Heart left ventricle (tissue), 16 donors: ENCODE results near the gene ERFL. TPM values are rescaled to one million over a fixed set of nuclear protein-coding genes. Genes with fewer than 3 reads are reported as not detected.

Source experiments
- ATAC-seq, 4 donors: fragments of 200-7000 bp; cut with Tn5 transposase; one replicate each; pipeline ENCODE4 v1.9.1; 2020 to 2022; ENCODE audit warnings: moderate library complexity in 4 of 4, mild to moderate bottlenecking in 3 of 4, moderate number of reproducible peaks in 1 of 4
- DNase-seq, 5 donors: peaks; one replicate each; pipeline ENCODE4 v3.0.0-alpha.2; 2020
- H3K27ac ChIP-seq, 12 donors: fragments of 200-600 bp; sonication (generic) in 4 of 12; one replicate each; pipeline versions ENCODE4 v1.5.0 to v1.8.0; 2016 to 2022; ENCODE audit warnings: mild to moderate bottlenecking in 2 of 12
- H3K27me3 ChIP-seq, 9 donors: fragments of 200-600 bp; sonication (generic) in 2 of 9; one replicate each; pipeline versions ENCODE4 v1.5.1 to v1.8.0; 2016 to 2022; ENCODE audit warnings: mild to moderate bottlenecking in 3 of 9
- H3K36me3 ChIP-seq, 9 donors: fragments of 200-600 bp; sonication (generic) in 2 of 9; one replicate each; pipeline versions ENCODE4 v1.5.0 to v1.8.0; 2018 to 2022; ENCODE audit warnings: mild to moderate bottlenecking in 2 of 9
- H3K4me1 ChIP-seq, 12 donors: fragments of 200-600 bp; sonication (generic) in 4 of 12; one replicate each; pipeline versions ENCODE4 v1.5.0 to v1.8.0; 2016 to 2022; ENCODE audit warnings: mild to moderate bottlenecking in 3 of 12
- H3K4me3 ChIP-seq, 12 donors: fragments of 200-600 bp; sonication (generic) in 4 of 12; one replicate each; pipeline versions ENCODE4 v1.5.0 to v1.8.0; 2017 to 2022; ENCODE audit warnings: mild to moderate bottlenecking in 9 of 12, moderate library complexity in 4 of 12
- H3K9me3 ChIP-seq, 12 donors: fragments of 200-600 bp; sonication (generic) in 4 of 12; one replicate each; pipeline versions ENCODE4 v1.5.0 to v1.8.0; 2016 to 2022; ENCODE audit warnings: mild to moderate bottlenecking in 1 of 12
- POLR2A ChIP-seq, 2 donors: fragments of 450-650 bp; IDR thresholded peaks; one replicate each; pipeline ENCODE4 v1.6.1; 2017; ENCODE audit warnings: antibody characterized with exemption in 2 of 2, mild to moderate bottlenecking in 2 of 2, moderate library complexity in 2 of 2
- WGBS, 4 donors: extraction: QIAGEN DNeasy Blood & Tissue Kit in 2 of 4; methylation state at CpG; one replicate each; pipeline versions ENCODE4 v1.1.5 to v1.1.7; 2013 to 2018; 5-methylcytosine and 5-hydroxymethylcytosine counted together
- intact Hi-C, 10 donors: fragments of 100-400 bp; cut with DNase I; formaldehyde crosslinking; loops; one replicate each; pipeline versions ENCODE4 v1.11.1 to v1.14.2; 2022
- polyA plus RNA-seq, 2 donors: library from polyadenylated mRNA; stranded (reverse); fragments of 200-250 nt; gene quantifications; one replicate each; pipeline ENCODE4 v1.2.3, GENCODE V29; 2013
- total RNA-seq, 9 donors: library from RNA; depleted of rRNA in 2 of 9; stranded (reverse); fragments of >200 nt in 2 of 9; fragmentation: NEBNext Ultra II Directional in 3 of 9; extraction: Animal tissue kit (Norgen Biotek cat#: 25700) in 3 of 9; gene quantifications; one replicate each; pipeline versions ENCODE4 v1.1.0 to v1.2.4, GENCODE V29; 2016 to 2023
- TF ChIP-seq, protein P1 (sequence below), 12 donors: fragments of 200-600 bp; sonication (generic) in 4 of 12; IDR thresholded peaks; one replicate each; pipeline versions ENCODE4 v1.5.0 to v1.8.0; 2018 to 2022; ENCODE audit warnings: antibody characterized with exemption in 12 of 12, mild to moderate bottlenecking in 5 of 12
- donor health status: ischemic (EF 13 %, LVEDD 7.1; RV severe dilation, severe dysfunction).
- donor health status: healthy with polysubstance abuse.
- donor health status: DM: no; HTN: yes; CAD: no.
- donor health status: DM: no; HTN: no; CAD: no.
- donor health status: ischemic (EF 25% LVEDD 6.9; RV normal size, moderate dysfunction).
- donor health status: ischemic (EF 25% LVEDD 5.7; RV mildly dilated, moderate dysfunction).
- donor health status: healthy.
- donor health status: DM: yes; HTN: yes; CAD: no.
- donor health status: ischemic (EF 35%, LVEDD 5.7; RV mildly dilated, moderate dysfunction).
- donor health status: nonischemic (EF 11% LVEDD 7.7; RV severe dilation, severe dysfunction).
- donor health status: DM: yes; HTN: yes; CAD: no.
- donor health status: PGD.
- donor health status: ischemic (EF 29% LVEDD 5.4; RV normal size, mild dysfunction).
- donor health status: nonischemic (EF 23%, LVEDD 6.1; RV moderate dilation, normal function).

The ERFL gene
- total and polyA plus RNA-seq, 11 donors: 0.13 TPM; not detected in 10

DNA sequence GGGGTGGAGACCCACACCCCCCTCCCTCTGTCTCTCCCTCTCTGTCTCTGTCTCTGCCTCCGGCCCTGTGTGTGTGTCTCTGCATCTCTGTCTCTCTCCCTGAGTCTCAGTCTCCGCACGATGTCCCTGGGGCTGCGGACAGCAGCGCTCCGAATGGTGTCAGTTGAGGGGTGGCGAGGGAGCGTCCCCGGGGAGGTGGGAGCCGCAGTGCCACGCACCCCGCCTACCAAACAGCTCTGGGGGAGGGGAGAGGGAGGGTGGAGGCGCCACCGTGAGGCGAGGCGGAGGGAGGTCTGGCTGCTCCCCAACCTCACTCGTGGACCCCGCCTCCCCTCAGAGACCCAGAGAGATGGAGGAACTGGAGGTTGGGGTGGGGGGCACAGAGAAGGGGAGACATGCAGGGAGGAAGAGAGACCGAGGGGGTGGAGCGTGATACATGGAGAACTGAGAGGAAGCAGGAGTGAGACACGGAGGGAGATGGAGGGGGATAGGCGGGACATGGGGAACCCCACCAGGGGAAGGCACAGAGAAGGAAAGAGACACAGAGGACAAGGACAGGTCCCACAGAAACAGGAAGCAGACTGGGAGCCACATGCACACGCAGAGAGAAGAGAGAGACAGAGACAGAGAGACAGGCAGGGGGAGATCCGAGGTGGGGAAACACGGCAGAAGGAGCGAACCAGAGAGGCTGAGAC lies 7.2 kb downstream of the ERFL start:
- Histone ChIP-seq H3K4me1 (no peaks in the 10 kb centered on the region), H3K4me3 (no peak overlapping the region), H3K27ac (no peak overlapping the region), H3K27me3 (peaks cover 40 to 96% (median 71%) of the 10 kb centered on the region in 9 donors), H3K9me3 (no peaks in the 10 kb centered on the region), H3K36me3 (no peaks in the 10 kb centered on the region)
- no peak for TF ChIP-seq POLR2A (IDR thresholded peaks at IDR 0.05)
- TF ChIP-seq, protein P1, sequence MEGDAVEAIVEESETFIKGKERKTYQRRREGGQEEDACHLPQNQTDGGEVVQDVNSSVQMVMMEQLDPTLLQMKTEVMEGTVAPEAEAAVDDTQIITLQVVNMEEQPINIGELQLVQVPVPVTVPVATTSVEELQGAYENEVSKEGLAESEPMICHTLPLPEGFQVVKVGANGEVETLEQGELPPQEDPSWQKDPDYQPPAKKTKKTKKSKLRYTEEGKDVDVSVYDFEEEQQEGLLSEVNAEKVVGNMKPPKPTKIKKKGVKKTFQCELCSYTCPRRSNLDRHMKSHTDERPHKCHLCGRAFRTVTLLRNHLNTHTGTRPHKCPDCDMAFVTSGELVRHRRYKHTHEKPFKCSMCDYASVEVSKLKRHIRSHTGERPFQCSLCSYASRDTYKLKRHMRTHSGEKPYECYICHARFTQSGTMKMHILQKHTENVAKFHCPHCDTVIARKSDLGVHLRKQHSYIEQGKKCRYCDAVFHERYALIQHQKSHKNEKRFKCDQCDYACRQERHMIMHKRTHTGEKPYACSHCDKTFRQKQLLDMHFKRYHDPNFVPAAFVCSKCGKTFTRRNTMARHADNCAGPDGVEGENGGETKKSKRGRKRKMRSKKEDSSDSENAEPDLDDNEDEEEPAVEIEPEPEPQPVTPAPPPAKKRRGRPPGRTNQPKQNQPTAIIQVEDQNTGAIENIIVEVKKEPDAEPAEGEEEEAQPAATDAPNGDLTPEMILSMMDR (IDR thresholded peaks at IDR 0.05): no peak
- DNase-seq (no peak), ATAC-seq (no peak)
- intact Hi-C loops: no loop called here
- WGBS, 4 donors: 6 to 9% (median 8%) methylated on average over 15 to 26 of the region's 26 CpGs

DNA sequence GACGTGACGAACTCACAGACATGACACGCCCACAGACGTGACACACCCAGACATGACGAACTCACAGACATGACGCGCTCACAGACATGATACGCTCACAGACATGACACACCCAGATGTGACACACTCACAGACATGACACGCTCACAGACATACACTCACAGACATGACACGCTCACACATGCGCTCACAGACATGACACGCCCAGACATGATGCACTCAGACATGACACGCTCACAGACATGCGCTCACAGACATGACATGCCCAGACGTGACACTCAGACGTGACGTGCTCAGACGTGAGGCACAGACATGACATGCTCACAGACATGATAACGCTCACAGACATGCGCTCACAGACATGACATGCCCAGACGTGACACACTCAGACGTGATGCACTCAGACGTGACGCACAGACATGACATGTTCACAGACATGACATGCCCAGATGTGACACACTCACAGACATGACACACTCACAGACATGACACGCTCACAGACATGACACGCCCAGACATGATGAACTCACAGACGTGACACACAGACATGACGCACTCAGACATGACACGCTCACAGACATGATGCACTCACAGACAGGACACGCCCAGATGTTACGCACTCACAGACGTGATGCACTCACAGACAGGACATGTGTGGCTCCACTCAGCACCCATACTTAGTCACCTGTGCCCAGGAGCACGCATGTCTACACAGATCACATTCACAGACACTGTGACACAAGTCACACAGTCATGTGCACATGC lies 8.1 kb downstream of the ERFL start:
- Histone ChIP-seq H3K4me3 (no peak overlapping the region), H3K4me1 (peaks cover 0 to 2% (median 0%) of the 10 kb centered on the region in 12 donors), H3K27ac (no peak overlapping the region), H3K36me3 (no peaks in the 10 kb centered on the region), H3K27me3 (peaks cover 39 to 96% (median 71%) of the 10 kb centered on the region in 9 donors), H3K9me3 (no peaks in the 10 kb centered on the region)
- intact Hi-C loops: no loop called here
- DNase-seq (no peak), ATAC-seq (no peak)
- TF ChIP-seq, protein P1 (IDR thresholded peaks at IDR 0.05): no peak
- no peak for TF ChIP-seq POLR2A (IDR thresholded peaks at IDR 0.05)
- 85 to 88% (median 86%) methylated on average over 32 to 33 of the region's 33 CpGs for whole genome bisulfite sequencing, 4 donors

DNA sequence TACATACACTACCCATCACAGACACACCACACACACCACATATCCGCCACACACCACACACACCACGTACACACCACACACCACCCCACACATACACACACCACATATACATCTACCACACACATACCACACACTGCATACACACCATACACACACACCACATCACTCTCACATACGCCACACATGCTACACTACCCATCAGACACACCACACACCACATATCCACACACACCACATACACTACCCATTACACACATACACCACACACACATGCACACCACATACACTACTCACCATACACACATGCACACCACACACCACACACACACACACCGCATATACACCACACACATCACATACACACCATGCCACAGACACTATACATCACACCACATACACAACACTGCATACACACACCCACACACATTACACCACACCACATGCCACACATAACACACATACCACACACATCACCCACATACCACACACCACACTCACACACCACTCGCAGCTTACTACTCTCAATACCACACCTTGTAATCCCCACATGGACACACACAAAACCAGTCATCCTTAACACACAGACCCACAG lies 9.5 kb downstream of the ERFL start:
- 87 to 93% (median 91%) methylated on average over 5 of the region's 5 CpGs for WGBS, 4 donors
- H3K4me1 ChIP-seq: peaks cover 0 to 5% (median 0%) of the 10 kb centered on the region in 12 donors
- TF ChIP-seq POLR2A (IDR thresholded peaks at IDR 0.05): no peak
- TF ChIP-seq, protein P1 (IDR thresholded peaks at IDR 0.05): no peak
- DNase-seq (no peak), ATAC-seq (no peak)
- intact Hi-C loops: no loop called here
- no peak overlapping the region for H3K27ac ChIP-seq
- H3K9me3 ChIP-seq: no peaks in the 10 kb centered on the region
- peaks cover 34 to 92% (median 64%) of the 10 kb centered on the region in 9 donors for H3K27me3 ChIP-seq
- no peak overlapping the region for H3K4me3 ChIP-seq
- H3K36me3 ChIP-seq: no peaks in the 10 kb centered on the region

DNA sequence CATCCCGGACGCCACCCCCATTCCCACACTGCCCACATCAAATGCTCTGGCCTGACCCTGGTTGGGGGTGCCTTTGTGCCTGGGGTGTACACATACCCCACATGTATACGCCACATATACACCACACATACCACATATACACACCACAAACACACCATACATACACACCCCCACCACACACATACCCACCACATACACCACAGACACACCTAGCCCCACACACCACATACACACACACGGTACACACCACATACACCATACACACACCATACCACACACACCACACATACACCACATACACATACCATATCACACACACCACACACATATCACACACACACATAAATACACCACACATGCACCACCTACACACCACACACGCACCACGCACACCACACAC lies 10.2 kb downstream of the ERFL start:
- WGBS, 4 donors: 86 to 92% (median 86%) methylated on average over 6 of the region's 6 CpGs
- Histone ChIP-seq H3K27ac (no peak overlapping the region), H3K9me3 (no peaks in the 10 kb centered on the region), H3K36me3 (no peaks in the 10 kb centered on the region), H3K4me3 (no peak overlapping the region), H3K27me3 (peaks cover 36 to 95% (median 65%) of the 10 kb centered on the region in 9 donors), H3K4me1 (peaks cover 0 to 8% (median 0%) of the 10 kb centered on the region in 12 donors)
- ATAC-seq: no peak
- DNase-seq: no peak
- TF ChIP-seq, protein P1 (IDR thresholded peaks at IDR 0.05): no peak
- no peak for TF ChIP-seq POLR2A (IDR thresholded peaks at IDR 0.05)
- intact Hi-C loops: no loop called here
